ENCODE data around the gene SERP1. TPM values are rescaled to one million over a fixed set of nuclear protein-coding genes. Genes with fewer than 3 reads are reported as not detected.

SERP1 gene
- polyA plus RNA-seq, 1 of the 3 experiments (the other 2 are of a cell fraction) = 77.4 TPM

DNA sequence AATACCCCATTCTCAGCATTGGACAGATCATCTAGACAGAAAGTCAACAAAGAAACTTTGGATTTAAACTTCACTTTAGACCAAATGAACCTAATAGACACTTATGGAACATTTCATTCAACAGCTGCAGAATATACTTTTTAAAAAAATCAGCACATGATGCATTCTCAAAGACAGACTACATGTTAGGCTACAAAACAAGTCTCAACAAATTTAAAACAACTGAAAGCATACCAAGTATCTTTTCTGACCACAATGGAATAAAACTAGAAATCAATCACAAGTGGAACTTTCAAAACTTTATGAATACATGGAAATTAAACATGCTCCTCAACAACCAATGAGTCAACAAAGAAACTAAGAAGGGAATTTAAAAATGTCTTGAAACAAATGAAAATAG lies 37.9 kb downstream of the SERP1 start:
- H3K9me3 ChIP-seq = no peaks in the 10 kb centered on the region

More for the DNA sequence above, 37.9 kb downstream of the SERP1 start:
- Histone ChIP-seq H2AFZ (ENCODE audit: low read depth) (no peak overlapping the region), H3K4me2 (no peak overlapping the region), H3K4me1 (ENCODE audit: control insufficient read depth in 1 of 2, insufficient read depth in 2 of 2, low read depth in 1 of 2, low read length in 1 of 2) (no peaks in the 10 kb centered on the region), H3K27me3 (ENCODE audit: insufficient read depth) (no peaks in the 10 kb centered on the region), H3F3A (replicated peaks; ENCODE audit: insufficient read depth) (no peaks in the 10 kb centered on the region), H4K20me1 (ENCODE audit: insufficient read depth) (no peaks in the 10 kb centered on the region), H3K4me3 (ENCODE audit: low read depth in 2 of 2, low read length in 1 of 2) (no peak overlapping the region), H3K9ac (no peak overlapping the region), H3K27ac (ENCODE audit: low read depth in 2 of 2, low read length in 1 of 2) (no peak overlapping the region), H3K36me3 (replicated peaks in 1 of 2; ENCODE audit: control insufficient read depth in 1 of 2, insufficient read depth in 2 of 2, low read length in 1 of 2) (no peaks in the 10 kb centered on the region), H3K9me2 (no peaks in the 10 kb centered on the region), H3K79me2 (ENCODE audit: insufficient read depth) (no peaks in the 10 kb centered on the region)
- TF ChIP-seq RCOR1 (IDR thresholded peaks at IDR 0.05; ENCODE audit: low read length) (no peak), RXRA (IDR thresholded peaks at IDR 0.05; ENCODE audit: borderline replicate concordance, low read depth) (no peak), RAD21 (IDR thresholded peaks at IDR 0.05; ENCODE audit: low read length) (no peak), FOXJ3 (CRISPR knock-in tag; IDR thresholded peaks at IDR 0.05) (no peak), SIN3A (IDR thresholded peaks at IDR 0.05; ENCODE audit: borderline replicate concordance, low read depth, low read length) (no peak), RFX5 (IDR thresholded peaks at IDR 0.05; ENCODE audit: low read length) (no peak), NFIC (IDR thresholded peaks at IDR 0.05; ENCODE audit: borderline replicate concordance) (no peak), TCF12 (IDR thresholded peaks at IDR 0.05) (no peak), REST (IDR thresholded peaks at IDR 0.05; ENCODE audit: low read depth, low read length) (no peak), ELF1 (IDR thresholded peaks at IDR 0.05) (no peak), MEF2A (IDR thresholded peaks at IDR 0.05; ENCODE audit: borderline replicate concordance, low read depth) (no peak), FOSL2 (IDR thresholded peaks at IDR 0.05; ENCODE audit: borderline replicate concordance, low read depth) (no peak), TAF1 (IDR thresholded peaks at IDR 0.05; ENCODE audit: borderline replicate concordance, low read depth, low read length) (no peak), EP300 (IDR thresholded peaks at IDR 0.05; ENCODE audit: borderline replicate concordance in 1 of 2, low read depth in 1 of 2, low read length in 1 of 2) (no peak), SMC3 (IDR thresholded peaks at IDR 0.05; ENCODE audit: low read depth, low read length) (no peak), GABPA (IDR thresholded peaks at IDR 0.05; ENCODE audit: low read depth) (no peak)
- TF ChIP-seq, protein P1, sequence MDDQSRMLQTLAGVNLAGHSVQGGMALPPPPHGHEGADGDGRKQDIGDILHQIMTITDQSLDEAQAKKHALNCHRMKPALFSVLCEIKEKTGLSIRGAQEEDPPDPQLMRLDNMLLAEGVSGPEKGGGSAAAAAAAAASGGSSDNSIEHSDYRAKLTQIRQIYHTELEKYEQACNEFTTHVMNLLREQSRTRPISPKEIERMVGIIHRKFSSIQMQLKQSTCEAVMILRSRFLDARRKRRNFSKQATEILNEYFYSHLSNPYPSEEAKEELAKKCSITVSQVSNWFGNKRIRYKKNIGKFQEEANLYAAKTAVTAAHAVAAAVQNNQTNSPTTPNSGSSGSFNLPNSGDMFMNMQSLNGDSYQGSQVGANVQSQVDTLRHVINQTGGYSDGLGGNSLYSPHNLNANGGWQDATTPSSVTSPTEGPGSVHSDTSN (IDR thresholded peaks at IDR 0.05) = no peak
- DNase-seq = no peak
- POLR2A ChIA-PET = no interaction called here
- CTCF ChIA-PET = interaction anchor here (2.4 kb wide), 1 partner anchor 13 kb away, joined by 7 read pairs; no protein-coding TSS in a partner anchor
